Stomach smooth muscle (tissue), 2 donors: ENCODE data around the gene ZBTB38.

Experiments used
- H3K27ac ChIP-seq: one replicate; pipeline ENCODE4 v1.7.0; 2013; ENCODE audit warnings: mild to moderate bottlenecking, low read length, inconsistent platforms
- H3K27me3 ChIP-seq, 2 donors: one replicate each; pipeline ENCODE4 v1.7.0; 2013; ENCODE audit warnings: low read length in 2 of 2; ENCODE audit not compliant: insufficient read depth in 2 of 2, control insufficient read depth in 1 of 2
- H3K36me3 ChIP-seq, 2 donors: one replicate each; pipeline ENCODE4 v1.7.0; 2013; ENCODE audit warnings: low read length in 2 of 2; ENCODE audit not compliant: control insufficient read depth in 2 of 2, insufficient read depth in 2 of 2
- H3K4me1 ChIP-seq: one replicate; pipeline ENCODE4 v1.7.0; 2013; ENCODE audit warnings: low read length; ENCODE audit not compliant: control insufficient read depth, insufficient read depth
- H3K4me3 ChIP-seq, 2 donors: one replicate each; pipeline ENCODE4 v1.7.0; 2013; ENCODE audit warnings: low read length in 2 of 2
- H3K9ac ChIP-seq, 2 donors: one replicate each; pipeline ENCODE4 v1.7.0; 2013; ENCODE audit warnings: low read length in 2 of 2, mild to moderate bottlenecking in 1 of 2
- H3K9me3 ChIP-seq, 2 donors: one replicate each; pipeline ENCODE4 v1.7.0; 2013; ENCODE audit warnings: low read length in 2 of 2; ENCODE audit not compliant: control insufficient read depth in 2 of 2
- donor health status: healthy.
- donor health status: Pancreatic carcinoma.

The ZBTB38 gene

DNA sequence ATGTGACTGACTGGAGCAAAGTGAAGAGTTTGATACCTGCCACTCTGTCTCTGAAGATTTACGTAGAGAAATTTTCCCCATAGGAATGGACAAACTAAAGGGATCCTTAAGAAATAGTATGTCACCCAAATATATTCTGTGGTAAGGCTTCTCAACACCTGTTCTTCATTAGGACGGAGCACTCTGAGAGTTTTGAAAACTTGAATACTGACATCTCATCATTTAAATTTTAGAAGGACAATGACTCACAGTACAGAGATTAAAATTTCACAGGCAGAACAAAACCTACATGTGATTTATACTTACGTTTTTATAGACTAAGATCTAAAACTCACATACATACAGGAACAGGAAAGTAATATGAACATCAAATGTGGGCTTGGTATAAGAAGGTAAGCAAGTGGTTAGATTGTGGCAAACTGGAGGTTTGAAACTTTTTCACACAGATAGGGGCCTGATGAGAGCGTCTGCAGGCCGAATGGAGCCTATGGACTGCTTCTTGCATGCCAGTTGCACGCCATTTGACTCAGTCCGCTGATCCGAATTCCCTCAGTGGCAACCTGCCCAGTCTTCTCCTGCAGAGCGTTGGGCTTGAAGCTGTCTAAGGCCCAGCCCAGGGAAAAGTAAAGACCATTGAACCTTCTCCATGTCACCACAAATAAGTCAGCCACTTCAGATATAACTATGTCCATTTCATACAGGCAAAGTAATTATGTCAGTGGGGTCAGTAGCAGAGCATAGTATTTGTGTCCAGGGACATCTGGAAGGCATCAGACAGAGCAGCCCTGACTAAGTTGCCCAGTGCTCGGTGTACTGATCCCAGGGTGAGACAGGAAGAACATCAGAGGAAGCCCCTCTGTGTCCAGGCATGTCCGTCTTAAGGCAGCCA, 45.7 kb downstream of the ZBTB38 start:
- Histone ChIP-seq H3K4me1 (peaks cover 66% of the 10 kb centered on the region), H3K9me3 (no peaks in the 10 kb centered on the region), H3K27ac (peak overlapping the region; percentile 80), H3K9ac (no peak overlapping the region), H3K4me3 (peak overlapping the region; percentile 15 to 16), H3K36me3 (peaks cover 22 to 26% of the 10 kb centered on the region in 2 donors), H3K27me3 (no peaks in the 10 kb centered on the region)

DNA sequence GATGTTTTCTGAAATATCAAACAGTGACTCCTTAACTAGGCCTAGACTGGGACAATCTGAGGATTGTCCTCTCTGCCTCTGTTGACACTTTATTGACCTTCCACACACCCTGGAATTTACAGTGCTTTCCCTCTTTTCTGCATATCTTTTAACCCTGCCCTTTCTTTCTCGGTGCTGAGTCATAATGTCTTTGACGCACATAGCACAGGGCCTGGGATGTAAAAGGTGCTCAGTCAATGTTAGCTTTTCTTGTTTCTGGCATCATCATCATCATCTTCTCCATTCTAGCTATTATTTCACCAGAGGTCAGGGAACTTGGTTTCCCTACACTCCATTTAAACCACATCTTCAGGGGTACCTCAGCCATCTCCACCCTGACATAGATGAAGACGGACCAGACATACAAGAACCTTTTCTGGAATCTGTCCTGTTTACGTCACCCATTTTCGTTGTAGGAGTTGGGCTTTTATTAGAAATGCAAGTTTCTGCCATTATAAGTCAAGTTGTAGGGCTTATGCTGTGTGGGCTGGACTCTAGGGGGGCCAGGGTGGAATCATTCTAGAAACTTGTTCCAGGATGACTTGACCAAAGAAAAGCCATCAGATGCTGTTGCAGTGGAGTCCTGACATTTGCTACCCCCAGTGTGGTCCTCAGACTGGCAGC, 46.6 kb downstream of the ZBTB38 start:
- Histone ChIP-seq H3K9ac (peak overlapping the region in 1 of 2 donors; percentile 3), H3K36me3 (peaks cover 22 to 26% of the 10 kb centered on the region in 2 donors), H3K4me1 (peaks cover 60% of the 10 kb centered on the region), H3K4me3 (peak overlapping the region; percentile 15 to 16), H3K27ac (peak overlapping the region; percentile 80), H3K27me3 (no peaks in the 10 kb centered on the region), H3K9me3 (no peaks in the 10 kb centered on the region)

DNA sequence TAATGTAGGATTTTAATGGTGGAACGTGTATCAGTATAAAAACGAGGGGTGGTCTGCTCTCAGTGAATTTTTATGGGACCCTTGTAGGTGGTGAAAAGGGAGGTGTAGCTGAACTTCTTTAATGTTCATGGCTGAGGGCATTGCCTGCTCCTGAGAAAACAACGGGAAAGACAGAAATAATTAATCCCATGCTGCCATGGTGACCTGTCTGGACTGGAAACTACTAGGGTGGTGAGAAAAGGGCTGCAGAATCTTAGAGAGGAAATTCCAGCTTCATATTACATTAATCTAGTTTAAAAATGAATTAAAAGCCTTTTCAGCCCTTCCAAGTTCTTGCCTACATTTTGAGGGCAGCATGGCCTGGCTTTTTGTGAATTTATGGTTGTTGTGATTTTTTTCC, 47.6 kb downstream of the ZBTB38 start:
- H3K9ac ChIP-seq, result no peak overlapping the region
- H3K27ac ChIP-seq, result peak overlapping the region; percentile 18
- H3K4me1 ChIP-seq, result peaks cover 52% of the 10 kb centered on the region
- H3K36me3 ChIP-seq, result peaks cover 22 to 26% of the 10 kb centered on the region in 2 donors
- H3K9me3 ChIP-seq, result no peaks in the 10 kb centered on the region
- no peaks in the 10 kb centered on the region for H3K27me3 ChIP-seq
- no peak overlapping the region for H3K4me3 ChIP-seq
